BE2C (cell line): ENCODE measurements around the gene NOSIP.

Experiments
- DNase-seq: peaks from one replicate; pipeline ENCODE4 v3.0.0-alpha.2; 2020
- H3K27me3 ChIP-seq: fragments of 250-450 bp; sonication (Bioruptor Pico); 2 replicates; pipeline ENCODE4 v1.5.1; 2020; ENCODE audit warnings: mild to moderate bottlenecking
- H3K36me3 ChIP-seq: fragments of 250-450 bp; sonication (Bioruptor Pico); 2 replicates; pipeline ENCODE4 v1.5.1; 2020; ENCODE audit warnings: mild to moderate bottlenecking
- H3K4me1 ChIP-seq: fragments of 250-450 bp; sonication (Bioruptor Pico); 2 replicates; pipeline ENCODE4 v1.5.1; 2020
- H3K4me3 ChIP-seq: 2 replicates; pipeline ENCODE4 v1.5.1; 2011; ENCODE audit warnings: low read depth, low read length
- H3K9me3 ChIP-seq: fragments of 250-450 bp; sonication (Bioruptor Pico); 2 replicates; pipeline ENCODE4 v1.5.1; 2020
- TF ChIP-seq, protein P1 (sequence below): IDR thresholded peaks from 2 replicates; pipeline ENCODE4 v1.5.1; 2012; ENCODE audit warnings: mild to moderate bottlenecking, low read depth, low read length

NOSIP gene

DNA sequence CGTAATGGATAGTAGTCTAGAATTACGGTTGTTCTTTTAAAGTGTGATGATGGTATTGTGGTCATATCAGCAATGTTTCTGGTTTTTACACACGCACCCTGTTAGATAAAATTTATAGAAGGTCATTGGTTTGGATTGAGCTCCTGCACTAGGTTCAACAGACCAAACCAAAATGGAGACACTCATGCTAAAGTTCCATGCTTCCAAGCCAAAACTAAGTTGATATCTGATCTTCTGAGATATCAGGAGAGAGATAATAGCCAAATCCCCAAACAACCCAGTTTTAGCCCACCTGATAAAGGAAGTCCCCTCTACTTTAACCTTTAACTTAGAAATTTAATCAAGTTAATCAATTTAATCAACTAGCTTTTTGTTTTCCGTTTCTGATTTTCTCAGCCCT is 1.2 kb downstream of the NOSIP start:
- Histone ChIP-seq H3K36me3 (peaks cover 18% of the 10 kb centered on the region), H3K27me3 (no peaks in the 10 kb centered on the region), H3K4me3 (peak overlapping the region; percentile 78), H3K9me3 (no peaks in the 10 kb centered on the region), H3K4me1 (no peaks in the 10 kb centered on the region)
- no peak for DNase-seq
- TF ChIP-seq, protein P1, sequence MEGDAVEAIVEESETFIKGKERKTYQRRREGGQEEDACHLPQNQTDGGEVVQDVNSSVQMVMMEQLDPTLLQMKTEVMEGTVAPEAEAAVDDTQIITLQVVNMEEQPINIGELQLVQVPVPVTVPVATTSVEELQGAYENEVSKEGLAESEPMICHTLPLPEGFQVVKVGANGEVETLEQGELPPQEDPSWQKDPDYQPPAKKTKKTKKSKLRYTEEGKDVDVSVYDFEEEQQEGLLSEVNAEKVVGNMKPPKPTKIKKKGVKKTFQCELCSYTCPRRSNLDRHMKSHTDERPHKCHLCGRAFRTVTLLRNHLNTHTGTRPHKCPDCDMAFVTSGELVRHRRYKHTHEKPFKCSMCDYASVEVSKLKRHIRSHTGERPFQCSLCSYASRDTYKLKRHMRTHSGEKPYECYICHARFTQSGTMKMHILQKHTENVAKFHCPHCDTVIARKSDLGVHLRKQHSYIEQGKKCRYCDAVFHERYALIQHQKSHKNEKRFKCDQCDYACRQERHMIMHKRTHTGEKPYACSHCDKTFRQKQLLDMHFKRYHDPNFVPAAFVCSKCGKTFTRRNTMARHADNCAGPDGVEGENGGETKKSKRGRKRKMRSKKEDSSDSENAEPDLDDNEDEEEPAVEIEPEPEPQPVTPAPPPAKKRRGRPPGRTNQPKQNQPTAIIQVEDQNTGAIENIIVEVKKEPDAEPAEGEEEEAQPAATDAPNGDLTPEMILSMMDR = no peak

DNA sequence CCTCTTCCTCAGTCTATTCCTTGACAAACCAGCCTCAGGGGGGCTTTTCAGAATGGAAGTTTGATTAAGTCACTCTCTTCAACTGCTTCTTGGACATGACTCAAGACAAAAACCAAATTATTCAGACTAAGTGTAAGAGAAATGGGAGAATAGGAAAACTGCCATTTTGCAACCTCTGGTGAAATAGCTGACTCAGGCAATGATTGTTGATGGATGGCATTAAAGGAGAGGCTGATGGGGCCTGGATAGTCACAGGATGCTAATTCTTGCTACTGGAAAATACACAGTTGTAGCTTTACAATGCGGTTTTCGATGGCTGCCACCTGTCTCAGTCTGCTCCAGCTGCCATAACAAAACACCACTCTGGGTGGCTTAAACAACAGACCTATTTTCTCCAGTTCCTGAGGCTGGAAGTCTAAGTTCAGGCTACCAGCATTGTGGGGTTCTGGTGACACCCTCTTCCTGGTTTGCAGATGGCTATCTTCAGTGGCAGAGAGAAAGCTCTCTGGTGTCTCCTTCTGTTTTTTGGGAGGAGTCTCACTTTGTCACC is 6.1 kb downstream of the NOSIP start:
- Histone ChIP-seq H3K4me3 (no peak overlapping the region), H3K27me3 (no peaks in the 10 kb centered on the region), H3K4me1 (peaks cover 4% of the 10 kb centered on the region; the same call in 1 of the 2 replicates), H3K36me3 (peaks cover 21% of the 10 kb centered on the region), H3K9me3 (no peaks in the 10 kb centered on the region)
- TF ChIP-seq, protein P1 = no peak
- DNase-seq = no peak

DNA sequence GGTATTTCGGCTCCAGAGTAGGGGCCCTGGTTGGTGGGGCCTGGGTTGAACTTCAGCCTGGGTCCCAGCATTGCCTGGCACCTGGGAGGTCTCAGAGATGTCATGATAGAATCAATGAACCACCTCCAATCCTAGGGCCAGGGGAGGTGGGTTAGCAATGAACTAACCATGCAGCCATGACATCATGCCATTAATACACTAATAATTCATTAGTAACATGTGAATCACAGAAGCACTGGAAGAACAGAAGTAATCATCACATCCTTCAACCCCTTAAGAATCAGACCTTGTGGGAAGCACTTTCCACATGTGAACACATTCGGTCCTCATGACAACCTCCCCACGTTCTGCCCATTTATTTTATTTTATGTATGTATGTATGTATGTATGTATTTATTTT is 6.9 kb downstream of the NOSIP start:
- DNase-seq = no peak
- TF ChIP-seq, protein P1 = no peak
- no peaks in the 10 kb centered on the region for H3K27me3 ChIP-seq
- peaks cover 21% of the 10 kb centered on the region for H3K36me3 ChIP-seq
- H3K4me3 ChIP-seq = no peak overlapping the region
- no peaks in the 10 kb centered on the region for H3K9me3 ChIP-seq
- peaks cover 4% of the 10 kb centered on the region; the same call in 1 of the 2 replicates for H3K4me1 ChIP-seq

DNA sequence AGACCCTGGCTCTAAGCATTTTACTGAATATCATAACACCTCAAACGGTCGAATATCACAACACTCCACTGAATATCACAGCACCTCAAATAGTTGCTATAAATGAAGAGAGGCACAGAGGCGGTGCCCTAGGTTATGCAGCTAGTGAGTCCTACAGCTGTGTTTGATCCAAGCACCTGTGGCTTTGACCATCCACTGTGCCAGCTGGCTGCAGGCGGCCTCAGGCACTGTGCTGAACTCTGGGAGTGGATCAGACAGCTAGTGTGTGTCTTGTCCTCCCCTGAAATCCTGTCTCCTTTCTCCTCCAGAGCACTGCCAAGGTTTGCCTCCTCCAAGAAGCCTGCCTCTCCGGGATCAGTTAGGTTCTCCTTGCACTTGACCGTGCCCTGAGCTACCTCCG is 7.3 kb downstream of the NOSIP start:
- peaks cover 21% of the 10 kb centered on the region for H3K36me3 ChIP-seq
- TF ChIP-seq, protein P1 = no peak
- H3K4me3 ChIP-seq = no peak overlapping the region
- H3K27me3 ChIP-seq = no peaks in the 10 kb centered on the region
- H3K9me3 ChIP-seq = no peaks in the 10 kb centered on the region
- peaks cover 4% of the 10 kb centered on the region; the same call in 1 of the 2 replicates for H3K4me1 ChIP-seq
- no peak for DNase-seq

DNA sequence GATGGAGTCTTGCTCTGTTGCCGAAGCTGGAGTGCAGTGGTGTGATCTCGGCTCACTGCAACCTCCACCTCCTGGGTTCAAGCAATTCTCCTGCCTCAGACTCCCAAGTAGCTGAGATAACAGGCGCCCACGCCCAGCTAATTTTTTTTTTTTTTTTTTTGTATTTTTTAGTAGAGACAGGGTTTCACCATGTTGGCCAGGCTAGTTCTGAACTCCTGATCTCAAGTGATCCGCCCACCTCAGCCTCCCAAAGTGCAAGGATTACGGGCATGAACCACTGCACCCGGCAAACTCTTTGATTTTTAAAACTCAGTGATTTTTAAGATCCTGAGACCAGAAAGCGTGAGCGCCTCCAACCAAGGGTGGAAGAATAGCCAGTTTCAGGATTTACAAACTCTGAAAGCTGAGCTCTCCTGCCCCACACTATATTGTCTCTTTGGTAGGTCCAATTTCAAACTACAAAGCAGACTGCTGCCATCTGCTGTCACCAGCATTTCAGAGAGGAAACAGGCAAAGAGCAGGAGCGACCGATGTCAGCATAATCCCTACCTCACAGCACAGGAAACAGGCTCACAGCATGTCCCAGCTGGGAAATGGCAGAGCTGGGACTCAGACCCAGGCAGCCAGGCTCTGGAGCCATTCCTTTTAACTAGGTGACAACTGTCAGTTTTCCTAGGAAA is 9.2 kb downstream of the NOSIP start:
- Histone ChIP-seq H3K36me3 (peaks cover 17% of the 10 kb centered on the region), H3K4me3 (no peak overlapping the region), H3K27me3 (no peaks in the 10 kb centered on the region), H3K4me1 (peaks cover 4% of the 10 kb centered on the region; the same call in 1 of the 2 replicates), H3K9me3 (no peaks in the 10 kb centered on the region)
- TF ChIP-seq, protein P1 = peak; percentile 55
- peak; percentile 63 for DNase-seq
